Measurements from ENCODE around the gene ACTG1.

The ACTG1 gene

DNA sequence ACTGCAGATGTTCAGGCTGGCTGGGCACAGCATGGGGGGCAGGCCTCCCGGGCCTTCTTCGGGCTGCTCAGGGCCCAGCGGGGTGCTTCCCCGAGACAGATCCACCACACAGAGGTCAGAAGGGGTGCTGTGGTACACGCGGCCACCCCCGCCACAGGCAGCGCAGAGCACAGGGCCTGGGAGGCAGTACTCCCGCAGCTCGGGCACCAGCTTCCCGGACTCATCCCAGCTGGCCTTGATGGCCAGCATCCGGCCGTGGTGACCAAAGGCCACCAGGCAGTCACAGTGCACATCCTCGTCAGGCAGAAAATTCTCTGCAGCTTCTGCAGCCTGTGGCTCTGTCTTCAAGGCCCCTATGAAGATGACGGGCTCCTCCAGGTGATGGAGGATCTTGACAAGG lies 37.7 kb upstream of the ACTG1 start:
- no peak overlapping the region for H3K4me3 ChIP-seq (ENCODE audit: control insufficient read depth, low read depth, low read length)
- TF ChIP-seq, protein P1, sequence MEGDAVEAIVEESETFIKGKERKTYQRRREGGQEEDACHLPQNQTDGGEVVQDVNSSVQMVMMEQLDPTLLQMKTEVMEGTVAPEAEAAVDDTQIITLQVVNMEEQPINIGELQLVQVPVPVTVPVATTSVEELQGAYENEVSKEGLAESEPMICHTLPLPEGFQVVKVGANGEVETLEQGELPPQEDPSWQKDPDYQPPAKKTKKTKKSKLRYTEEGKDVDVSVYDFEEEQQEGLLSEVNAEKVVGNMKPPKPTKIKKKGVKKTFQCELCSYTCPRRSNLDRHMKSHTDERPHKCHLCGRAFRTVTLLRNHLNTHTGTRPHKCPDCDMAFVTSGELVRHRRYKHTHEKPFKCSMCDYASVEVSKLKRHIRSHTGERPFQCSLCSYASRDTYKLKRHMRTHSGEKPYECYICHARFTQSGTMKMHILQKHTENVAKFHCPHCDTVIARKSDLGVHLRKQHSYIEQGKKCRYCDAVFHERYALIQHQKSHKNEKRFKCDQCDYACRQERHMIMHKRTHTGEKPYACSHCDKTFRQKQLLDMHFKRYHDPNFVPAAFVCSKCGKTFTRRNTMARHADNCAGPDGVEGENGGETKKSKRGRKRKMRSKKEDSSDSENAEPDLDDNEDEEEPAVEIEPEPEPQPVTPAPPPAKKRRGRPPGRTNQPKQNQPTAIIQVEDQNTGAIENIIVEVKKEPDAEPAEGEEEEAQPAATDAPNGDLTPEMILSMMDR (IDR thresholded peaks at IDR 0.05; ENCODE audit: control insufficient read depth, insufficient read depth, low read depth, low read length, missing control alignments) = no peak
- no peak for DNase-seq (ENCODE audit: low read depth)

DNA sequence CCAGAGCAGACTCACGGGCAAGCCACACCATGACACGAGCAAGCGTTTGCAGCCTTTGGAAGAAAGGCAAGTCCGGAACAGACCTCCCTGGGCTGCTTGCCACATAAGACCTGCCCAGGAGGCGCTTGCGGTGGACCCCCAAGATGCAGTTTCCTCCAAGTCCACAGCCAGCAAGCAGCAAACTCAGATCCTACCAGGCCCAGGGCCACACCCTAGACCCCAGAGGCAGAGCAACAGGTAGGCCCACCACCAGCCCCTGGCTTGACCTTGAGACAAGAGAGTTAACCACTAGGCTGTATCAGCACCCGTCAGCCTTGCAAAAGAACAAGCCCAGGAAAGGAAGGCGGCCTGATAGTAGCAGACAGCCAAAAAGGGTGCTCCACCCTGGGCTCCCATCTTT lies 37.2 kb upstream of the ACTG1 start:
- no peak for DNase-seq (ENCODE audit: low read depth)
- no peak overlapping the region for H3K4me3 ChIP-seq (ENCODE audit: control insufficient read depth, low read depth, low read length)
- TF ChIP-seq, protein P1 (IDR thresholded peaks at IDR 0.05; ENCODE audit: control insufficient read depth, insufficient read depth, low read depth, low read length, missing control alignments) = no peak

DNA sequence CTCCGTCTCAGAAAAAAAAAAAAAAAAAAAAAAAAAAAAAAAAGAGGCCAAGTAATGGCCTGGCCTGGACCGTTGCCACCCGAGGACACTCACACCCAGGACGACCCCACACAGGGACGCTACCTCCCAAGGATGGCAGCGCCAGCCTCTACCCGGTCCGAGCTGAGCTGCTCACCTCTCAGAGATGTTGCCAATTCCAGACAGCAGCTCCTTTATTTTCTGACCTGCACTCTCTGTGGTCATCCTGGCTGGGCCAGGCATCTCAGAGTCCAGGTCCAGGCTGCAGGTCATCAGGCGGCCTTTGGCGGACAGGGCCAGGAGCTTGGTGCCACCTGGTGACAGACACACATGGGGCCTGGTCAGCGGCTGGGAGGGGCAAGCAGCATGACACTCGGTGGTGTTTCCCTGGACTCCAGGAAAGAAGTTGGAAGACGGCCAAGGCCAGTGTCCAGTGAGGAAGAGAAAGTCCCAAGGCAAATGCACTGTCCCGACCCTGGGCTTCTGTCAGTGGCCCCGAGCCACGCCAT lies 36.5 kb upstream of the ACTG1 start:
- DNase-seq (ENCODE audit: low read depth) = no peak
- H3K4me3 ChIP-seq (ENCODE audit: control insufficient read depth, low read depth, low read length) = no peak overlapping the region
- TF ChIP-seq, protein P1 (IDR thresholded peaks at IDR 0.05; ENCODE audit: control insufficient read depth, insufficient read depth, low read depth, low read length, missing control alignments) = no peak

DNA sequence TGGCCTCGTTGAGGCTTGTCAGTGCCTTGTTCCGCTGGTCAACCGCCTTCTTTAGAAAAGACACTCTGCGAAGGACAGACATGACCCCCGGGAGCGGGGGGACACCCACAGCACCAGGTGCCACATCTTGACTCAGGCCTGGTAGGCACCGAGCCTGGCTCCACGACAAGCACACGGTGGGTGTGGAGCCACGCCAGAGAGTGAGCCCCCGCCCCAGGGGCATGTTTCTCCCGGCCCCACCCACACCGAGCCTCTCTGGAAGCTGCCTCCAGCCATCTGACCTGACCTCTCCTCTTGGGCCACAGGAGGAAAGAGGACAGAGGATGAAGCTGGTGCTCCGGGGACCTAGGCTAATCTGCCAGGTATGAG lies 35.0 kb upstream of the ACTG1 start:
- TF ChIP-seq, protein P1 (IDR thresholded peaks at IDR 0.05; ENCODE audit: control insufficient read depth, insufficient read depth, low read depth, low read length, missing control alignments) = no peak
- no peak overlapping the region for H3K4me3 ChIP-seq (ENCODE audit: control insufficient read depth, low read depth, low read length)
- no peak for DNase-seq (ENCODE audit: low read depth)

DNA sequence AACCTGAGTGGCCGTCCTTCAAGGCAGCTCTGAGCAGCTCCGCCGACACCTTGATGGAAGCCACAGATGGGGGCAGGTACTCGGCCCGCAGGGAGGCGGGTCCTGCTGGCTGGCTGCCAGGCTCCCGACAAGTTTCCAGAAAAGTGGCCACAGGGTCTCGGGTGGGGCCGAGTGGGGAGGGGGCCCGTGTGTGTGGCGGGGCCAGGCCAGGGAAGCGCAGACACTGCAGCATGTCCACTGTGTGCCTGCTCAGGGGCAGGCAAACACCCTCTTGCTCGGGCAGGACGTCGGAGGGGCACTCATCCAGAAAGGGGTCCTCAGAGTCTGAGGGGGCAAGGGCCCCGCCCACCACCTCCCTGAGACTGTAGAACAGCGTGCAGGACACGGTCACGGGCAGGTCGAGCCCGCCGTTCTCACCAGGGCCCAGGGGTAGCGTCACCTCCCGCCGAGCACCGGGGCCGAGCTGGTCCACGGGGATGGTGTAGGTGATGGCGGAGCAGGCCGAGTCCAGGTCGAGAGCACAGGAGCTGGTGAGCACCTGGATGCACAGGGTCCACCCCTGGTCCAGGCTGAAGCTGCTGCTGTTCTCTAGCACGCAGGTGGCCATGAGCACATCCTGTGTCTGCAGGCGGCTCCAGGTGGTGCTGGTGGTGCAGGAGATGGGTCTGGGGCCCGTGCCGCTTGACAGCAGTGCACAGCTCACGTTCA lies 34.5 kb upstream of the ACTG1 start:
- TF ChIP-seq, protein P1 (IDR thresholded peaks at IDR 0.05; ENCODE audit: control insufficient read depth, insufficient read depth, low read depth, low read length, missing control alignments) = no peak
- no peak for DNase-seq (ENCODE audit: low read depth)
- H3K4me3 ChIP-seq (ENCODE audit: control insufficient read depth, low read depth, low read length) = no peak overlapping the region

DNA sequence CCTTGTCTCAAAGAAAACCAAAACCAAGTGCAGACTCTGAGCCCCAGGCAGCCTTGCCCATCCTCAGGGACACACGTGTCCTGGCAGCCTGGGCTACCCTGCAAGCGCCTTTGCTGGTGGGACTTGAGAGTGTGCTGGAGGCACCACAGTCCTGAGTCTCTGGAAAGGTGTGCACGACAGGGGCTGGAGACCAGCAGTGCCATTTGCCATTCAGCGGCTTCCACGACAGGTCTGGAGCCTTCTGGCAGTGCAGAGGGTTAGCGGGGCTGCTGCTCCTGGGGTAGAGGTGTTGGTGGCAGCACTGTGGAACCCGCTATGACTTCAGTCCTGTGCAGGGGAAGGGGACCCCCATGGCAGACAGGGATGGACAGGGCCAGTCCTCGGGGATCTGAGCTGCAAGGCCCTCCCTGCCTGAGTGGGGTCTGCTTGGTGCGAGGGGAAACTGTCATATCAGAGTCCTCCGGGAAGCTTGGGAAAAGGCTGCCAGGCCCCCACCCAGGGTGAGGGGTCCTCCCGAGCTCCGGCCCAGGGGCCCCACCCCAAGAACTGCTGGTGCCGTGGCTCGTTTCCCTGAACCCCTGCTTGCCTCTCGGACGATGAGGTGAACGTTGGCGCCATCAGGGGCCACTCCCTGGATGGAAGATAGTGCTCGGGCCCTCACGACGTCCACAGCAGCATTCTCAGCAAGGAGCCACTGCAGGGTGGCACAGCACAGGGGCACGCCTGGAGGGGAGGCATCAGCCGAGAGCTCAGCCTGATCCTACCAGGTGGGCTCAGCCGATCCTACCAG lies 32.8 kb upstream of the ACTG1 start:
- DNase-seq (ENCODE audit: low read depth) = no peak

More for the DNA sequence above, 32.8 kb upstream of the ACTG1 start:
- TF ChIP-seq, protein P1 (IDR thresholded peaks at IDR 0.05; ENCODE audit: control insufficient read depth, insufficient read depth, low read depth, low read length, missing control alignments) = no peak
- H3K4me3 ChIP-seq (ENCODE audit: control insufficient read depth, low read depth, low read length) = no peak overlapping the region
